Endothelial cell (in vitro differentiated cells): ENCODE measurements around the gene ARMH4. TPM values are rescaled to one million over a fixed set of nuclear protein-coding genes. Genes with fewer than 3 reads are reported as not detected.
A peak's percentile ranks its signal among the peaks of the same experiment; 100 is the strongest.

Experiments used
- DNase-seq: peaks from one replicate; pipeline ENCODE4 v3.0.0; 2021; ENCODE audit warnings: low spot score
- H3K27ac Mint-ChIP-seq: one replicate; pipeline ENCODE4 v1.8.0; 2021; ENCODE audit warnings: mixed read lengths, inconsistent platforms; ENCODE audit not compliant: unreplicated experiment
- H3K27me3 Mint-ChIP-seq: one replicate; pipeline ENCODE4 v1.8.0; 2021; ENCODE audit warnings: mild to moderate bottlenecking, moderate library complexity, mixed read lengths, inconsistent platforms; ENCODE audit not compliant: unreplicated experiment
- H3K36me3 Mint-ChIP-seq: one replicate; pipeline ENCODE4 v1.8.0; 2021; ENCODE audit warnings: mild to moderate bottlenecking, low read depth, mixed read lengths, inconsistent platforms; ENCODE audit not compliant: unreplicated experiment
- H3K4me1 Mint-ChIP-seq: one replicate; pipeline ENCODE4 v1.8.0; 2021; ENCODE audit warnings: mild to moderate bottlenecking, mixed read lengths, inconsistent platforms; ENCODE audit not compliant: unreplicated experiment
- H3K4me3 Mint-ChIP-seq: one replicate; pipeline ENCODE4 v1.8.0; 2021; ENCODE audit warnings: mild to moderate bottlenecking, mixed read lengths, inconsistent platforms; ENCODE audit not compliant: unreplicated experiment
- H3K9me3 Mint-ChIP-seq: one replicate; pipeline ENCODE4 v1.8.0; 2021; ENCODE audit warnings: mixed read lengths, inconsistent platforms; ENCODE audit not compliant: unreplicated experiment
- CTCF ChIP-seq: fragments of 200-600 bp; sonication (generic); IDR thresholded peaks from one replicate; pipeline ENCODE4 v1.5.0; 2021; ENCODE audit warnings: antibody characterized with exemption; ENCODE audit not compliant: unreplicated experiment
- total RNA-seq: library from RNA; stranded (reverse); fragmentation: NEBNext Ultra II Directional; extraction: Animal tissue kit (Norgen Biotek cat#: 25700); gene quantifications from one replicate; pipeline ENCODE4 v1.2.1, GENCODE V29; 2021; ENCODE audit not compliant: unreplicated experiment

The ARMH4 gene
- total RNA-seq, 1 donor from 2014 or later: 10.5 TPM

GRCh38 chr14:57962325-57963035 lies 189.5 kb downstream of the ARMH4 start:
- Mint-ChIP-seq H3K36me3 (no peaks in the 10 kb centered on the region), H3K27ac (no peak overlapping the region), H3K4me1 (peaks cover 14% of the 10 kb centered on the region), H3K27me3 (peaks cover 4% of the 10 kb centered on the region), H3K9me3 (no peaks in the 10 kb centered on the region), H3K4me3 (no peak overlapping the region)
- no peak for TF ChIP-seq CTCF
- DNase-seq: peak; percentile 22

DNA sequence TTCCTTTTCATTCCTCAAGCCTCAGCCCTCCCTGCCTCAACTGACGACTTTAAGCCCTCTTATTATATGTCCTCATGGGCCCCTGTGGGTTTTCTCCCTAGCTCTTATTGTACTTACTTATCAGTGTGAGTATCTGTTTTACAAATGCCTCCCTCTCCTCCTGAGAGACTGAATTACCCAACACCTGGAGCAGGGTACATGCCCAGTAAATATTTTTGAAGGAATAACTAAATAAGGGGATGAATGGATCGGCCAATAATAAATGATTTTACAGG lies 190.3 kb downstream of the ARMH4 start:
- H3K4me3 Mint-ChIP-seq: no peak overlapping the region
- DNase-seq: no peak
- H3K4me1 Mint-ChIP-seq: peaks cover 14% of the 10 kb centered on the region
- no peak overlapping the region for H3K27ac Mint-ChIP-seq
- H3K27me3 Mint-ChIP-seq: peaks cover 4% of the 10 kb centered on the region
- no peaks in the 10 kb centered on the region for H3K9me3 Mint-ChIP-seq
- no peaks in the 10 kb centered on the region for H3K36me3 Mint-ChIP-seq
- TF ChIP-seq CTCF: no peak

GRCh38 chr14:57960946-57961785 lies 190.8 kb downstream of the ARMH4 start:
- DNase-seq: no peak
- no peak for TF ChIP-seq CTCF
- Mint-ChIP-seq H3K9me3 (no peaks in the 10 kb centered on the region), H3K27ac (no peak overlapping the region), H3K4me1 (peaks cover 14% of the 10 kb centered on the region), H3K4me3 (no peak overlapping the region), H3K36me3 (no peaks in the 10 kb centered on the region), H3K27me3 (peaks cover 4% of the 10 kb centered on the region)

GRCh38 chr14:57957441-57957840 lies 194.6 kb downstream of the ARMH4 start:
- no peaks in the 10 kb centered on the region for H3K36me3 Mint-ChIP-seq
- H3K9me3 Mint-ChIP-seq: no peaks in the 10 kb centered on the region
- no peak for TF ChIP-seq CTCF
- peaks cover 4% of the 10 kb centered on the region for H3K27me3 Mint-ChIP-seq
- H3K27ac Mint-ChIP-seq: no peak overlapping the region
- peaks cover 4% of the 10 kb centered on the region for H3K4me1 Mint-ChIP-seq
- H3K4me3 Mint-ChIP-seq: no peak overlapping the region
- DNase-seq: no peak

Other genes starting within 250 kb of the ARMH4 start
- gene ACTR10, start 47.9 kb upstream of the ARMH4 start, total RNA-seq: 50.2 TPM
- 180 TPM for gene PSMA3, start 92.6 kb upstream of the ARMH4 start, total RNA-seq
- 45.4 TPM for gene ARID4A, start 146.3 kb upstream of the ARMH4 start, total RNA-seq
- gene TOMM20L, start 243.7 kb upstream of the ARMH4 start, total RNA-seq: not detected